ENCODE data around the gene SORCS1. TPM values are rescaled to one million over a fixed set of nuclear protein-coding genes. Genes with fewer than 3 reads are reported as not detected.

SORCS1 gene
- total and polyA plus RNA-seq, 3 donors from 2014 or later = 2.6 to 9.6 (median 4.6) TPM

DNA sequence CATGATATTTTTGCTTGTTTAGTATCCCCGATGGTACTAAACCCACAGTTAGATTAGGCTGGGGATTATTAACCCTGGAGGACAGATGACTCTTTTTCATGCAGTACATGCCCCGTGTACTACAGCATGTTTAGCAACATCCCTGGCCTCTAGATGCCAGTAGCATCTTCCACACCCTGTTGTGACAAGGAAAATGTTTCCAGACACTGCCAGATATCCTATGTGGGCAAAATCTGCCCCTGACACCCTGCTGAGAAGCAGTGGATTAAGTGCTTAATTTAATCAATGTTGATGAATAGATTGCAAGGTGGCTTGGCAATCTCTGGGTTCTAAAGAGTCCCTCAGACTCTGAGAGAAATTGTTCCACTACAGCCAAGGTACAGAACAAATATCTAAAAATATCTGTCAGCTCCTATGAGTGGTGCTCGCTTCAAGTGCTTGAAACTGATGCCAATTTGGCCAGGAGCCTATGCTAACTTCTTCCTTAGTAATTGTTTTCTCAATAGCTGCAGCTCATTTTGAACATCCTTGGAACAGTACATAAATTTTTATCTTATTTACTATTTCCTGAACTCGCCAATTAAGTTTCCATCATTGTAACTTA is 247.0 kb downstream of the SORCS1 start:
- Histone ChIP-seq H3K4me1 (no peaks in the 10 kb centered on the region), H3K27me3 (no peaks in the 10 kb centered on the region), H3K4me3 (no peak overlapping the region), H3K9me3 (no peaks in the 10 kb centered on the region), H3K36me3 (ENCODE audit: low read depth, missing control alignments) (no peaks in the 10 kb centered on the region), H3K27ac (no peak overlapping the region)
- intact Hi-C loops (cut with DNase I; ENCODE audit: low total_unique reads) = no loop called here
- WGBS, 2 donors = 53 to 55% methylated on average over 4 of the region's 4 CpGs
- TF ChIP-seq POLR2A (IDR thresholded peaks at IDR 0.05) = no peak
- TF ChIP-seq, protein P1, sequence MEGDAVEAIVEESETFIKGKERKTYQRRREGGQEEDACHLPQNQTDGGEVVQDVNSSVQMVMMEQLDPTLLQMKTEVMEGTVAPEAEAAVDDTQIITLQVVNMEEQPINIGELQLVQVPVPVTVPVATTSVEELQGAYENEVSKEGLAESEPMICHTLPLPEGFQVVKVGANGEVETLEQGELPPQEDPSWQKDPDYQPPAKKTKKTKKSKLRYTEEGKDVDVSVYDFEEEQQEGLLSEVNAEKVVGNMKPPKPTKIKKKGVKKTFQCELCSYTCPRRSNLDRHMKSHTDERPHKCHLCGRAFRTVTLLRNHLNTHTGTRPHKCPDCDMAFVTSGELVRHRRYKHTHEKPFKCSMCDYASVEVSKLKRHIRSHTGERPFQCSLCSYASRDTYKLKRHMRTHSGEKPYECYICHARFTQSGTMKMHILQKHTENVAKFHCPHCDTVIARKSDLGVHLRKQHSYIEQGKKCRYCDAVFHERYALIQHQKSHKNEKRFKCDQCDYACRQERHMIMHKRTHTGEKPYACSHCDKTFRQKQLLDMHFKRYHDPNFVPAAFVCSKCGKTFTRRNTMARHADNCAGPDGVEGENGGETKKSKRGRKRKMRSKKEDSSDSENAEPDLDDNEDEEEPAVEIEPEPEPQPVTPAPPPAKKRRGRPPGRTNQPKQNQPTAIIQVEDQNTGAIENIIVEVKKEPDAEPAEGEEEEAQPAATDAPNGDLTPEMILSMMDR (IDR thresholded peaks at IDR 0.05) = no peak
- peak; percentile 64 for DNase-seq

DNA sequence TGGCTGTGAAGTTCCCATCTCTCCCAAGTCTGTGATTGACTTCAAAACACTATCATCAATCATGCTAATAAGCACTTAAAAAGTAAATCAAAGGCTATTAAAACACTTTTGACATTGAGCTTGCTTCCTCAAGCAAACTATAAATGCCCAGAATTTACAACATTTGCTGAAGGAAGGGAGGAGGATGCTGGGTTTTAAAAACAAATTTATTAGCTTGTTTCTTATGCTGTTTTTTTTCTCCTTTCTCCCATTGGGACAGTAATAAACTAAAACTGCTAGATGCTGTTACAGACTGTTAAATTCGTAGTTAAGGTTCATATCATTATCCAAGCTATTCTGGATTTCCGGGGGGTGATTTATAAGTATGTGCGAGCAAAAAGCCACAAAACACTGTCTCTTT is 250.5 kb downstream of the SORCS1 start:
- H3K9me3 ChIP-seq = no peaks in the 10 kb centered on the region
- TF ChIP-seq, protein P1 (IDR thresholded peaks at IDR 0.05) = no peak
- TF ChIP-seq POLR2A (IDR thresholded peaks at IDR 0.05) = no peak
- 53 to 77% methylated on average over 3 of the region's 3 CpGs for WGBS, 2 donors
- H3K36me3 ChIP-seq (ENCODE audit: low read depth, missing control alignments) = no peaks in the 10 kb centered on the region
- DNase-seq = no peak
- no peak overlapping the region for H3K4me3 ChIP-seq
- intact Hi-C loops (cut with DNase I; ENCODE audit: low total_unique reads) = no loop called here
- no peak overlapping the region for H3K27ac ChIP-seq
- H3K4me1 ChIP-seq = no peaks in the 10 kb centered on the region
- H3K27me3 ChIP-seq = no peaks in the 10 kb centered on the region

DNA sequence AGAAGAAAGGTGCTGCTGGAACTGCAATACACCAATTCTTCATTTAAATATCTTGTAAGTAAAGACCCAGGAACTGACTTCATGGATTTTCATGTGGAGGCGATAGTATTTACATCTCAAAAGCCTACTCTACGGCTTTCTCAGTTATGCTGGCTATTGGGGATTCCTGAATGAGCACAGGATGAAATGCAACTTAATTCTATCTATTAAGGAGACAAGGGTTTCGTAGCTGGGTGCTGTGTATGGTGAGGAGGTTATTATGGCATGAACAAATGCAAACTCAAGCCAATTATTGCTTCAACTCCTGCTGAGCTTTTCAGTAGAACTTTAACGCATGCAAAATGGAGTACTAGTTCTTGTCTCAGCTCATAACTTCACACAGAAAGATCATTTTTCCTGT is 251.2 kb downstream of the SORCS1 start:
- intact Hi-C loops (cut with DNase I; ENCODE audit: low total_unique reads) = no loop called here
- no peak for TF ChIP-seq POLR2A (IDR thresholded peaks at IDR 0.05)
- TF ChIP-seq, protein P1 (IDR thresholded peaks at IDR 0.05) = no peak
- Histone ChIP-seq H3K9me3 (no peaks in the 10 kb centered on the region), H3K4me1 (no peaks in the 10 kb centered on the region), H3K27me3 (no peaks in the 10 kb centered on the region), H3K36me3 (ENCODE audit: low read depth, missing control alignments) (no peaks in the 10 kb centered on the region), H3K4me3 (no peak overlapping the region), H3K27ac (no peak overlapping the region)
- WGBS, 2 donors = 86 to 88% methylated on average over 4 of the region's 4 CpGs
- no peak for DNase-seq

DNA sequence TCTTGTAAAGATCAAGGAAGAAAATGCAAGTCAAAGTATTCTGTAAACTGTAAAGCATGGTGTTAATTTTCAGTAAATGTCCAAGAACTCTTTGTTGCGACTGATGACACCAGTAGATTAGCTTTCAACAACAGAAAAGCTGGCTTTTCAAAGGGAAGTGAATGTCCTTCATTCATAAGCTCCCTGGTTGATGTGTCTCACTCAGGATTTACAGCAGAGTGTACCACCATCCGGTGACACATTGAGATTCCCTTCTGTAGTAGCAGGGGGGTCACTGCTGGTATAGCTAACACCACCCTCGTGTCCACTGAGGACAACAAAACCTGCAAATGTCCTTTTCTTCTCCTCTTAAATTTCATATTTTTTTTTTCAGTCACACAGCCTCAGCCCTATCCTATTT is 253.4 kb downstream of the SORCS1 start:
- TF ChIP-seq POLR2A (IDR thresholded peaks at IDR 0.05) = no peak
- TF ChIP-seq, protein P1 (IDR thresholded peaks at IDR 0.05) = no peak
- no peaks in the 10 kb centered on the region for H3K36me3 ChIP-seq (ENCODE audit: low read depth, missing control alignments)
- H3K4me1 ChIP-seq = no peaks in the 10 kb centered on the region
- H3K9me3 ChIP-seq = no peaks in the 10 kb centered on the region
- 77 to 79% methylated on average over 3 of the region's 3 CpGs for WGBS, 2 donors
- no peak for DNase-seq
- no peaks in the 10 kb centered on the region for H3K27me3 ChIP-seq
- intact Hi-C loops (cut with DNase I; ENCODE audit: low total_unique reads) = no loop called here
- no peak overlapping the region for H3K27ac ChIP-seq
- no peak overlapping the region for H3K4me3 ChIP-seq

DNA sequence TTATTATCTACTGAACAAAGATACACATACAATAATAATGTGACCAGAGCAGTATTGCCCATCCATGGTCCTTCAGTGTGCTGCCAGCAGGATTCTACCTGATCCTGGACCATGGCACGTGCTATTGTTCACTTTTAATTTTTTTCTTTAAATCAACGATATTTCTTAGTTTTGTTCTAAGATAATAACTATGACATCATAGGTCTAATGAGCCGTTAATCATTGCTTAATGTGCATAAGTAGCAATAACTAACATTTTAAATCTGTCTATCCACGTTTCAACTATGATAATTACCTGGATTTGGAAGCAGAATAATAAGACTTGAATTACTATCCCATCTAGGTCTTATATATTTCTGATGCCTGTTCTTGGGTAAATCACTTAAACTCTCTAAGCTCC is 253.8 kb downstream of the SORCS1 start:
- no peak for DNase-seq
- WGBS, 2 donors = 74 to 78% methylated on average over 4 of the region's 4 CpGs
- intact Hi-C loops (cut with DNase I; ENCODE audit: low total_unique reads) = no loop called here

More for the DNA sequence above, 253.8 kb downstream of the SORCS1 start:
- H3K9me3 ChIP-seq = no peaks in the 10 kb centered on the region
- no peak for TF ChIP-seq POLR2A (IDR thresholded peaks at IDR 0.05)
- TF ChIP-seq, protein P1 (IDR thresholded peaks at IDR 0.05) = no peak
- no peaks in the 10 kb centered on the region for H3K36me3 ChIP-seq (ENCODE audit: low read depth, missing control alignments)
- H3K4me3 ChIP-seq = no peak overlapping the region
- no peaks in the 10 kb centered on the region for H3K27me3 ChIP-seq
- H3K27ac ChIP-seq = no peak overlapping the region
- H3K4me1 ChIP-seq = no peaks in the 10 kb centered on the region
